A673 (cell line): ENCODE measurements around the gene RPS6KL1. TPM values are rescaled to one million over a fixed set of nuclear protein-coding genes. Genes with fewer than 3 reads are reported as not detected.
A peak's percentile ranks its signal among the peaks of the same experiment; 100 is the strongest.

Source experiments
- BruUV-seq: library from RNA; stranded (reverse); fragments of 400-500 nt; replicated peaks from 2 replicates; lab custom pipeline; 2021; lab: Mats Ljungman, UMichigan
- CTCF ChIA-PET: fragments of 300-600 bp; sonication (Branson Sonifier 250); formaldehyde crosslinking; loops from one replicate; lab custom pipeline; 2022; ENCODE audit warnings: antibody characterized with exemption; lab: Charles Lee
- POLR2A ChIA-PET: fragments of 300-600 bp; sonication (Branson Sonifier 250); formaldehyde crosslinking; loops from one replicate; lab custom pipeline; 2022; ENCODE audit warnings: antibody characterized with exemption; ENCODE audit not compliant: low non-redundant PET; lab: Charles Lee
- DNase-seq: peaks from one replicate; pipeline ENCODE4 v3.0.0-alpha.2; 2015; ENCODE audit warnings: low spot score
- H3K27ac ChIP-seq: fragments of 200-600 bp; sonication (generic); 2 replicates; pipeline ENCODE4 v1.5.1; 2016; ENCODE audit warnings: mixed run types, low read depth, mild to moderate bottlenecking, mixed read lengths, antibody characterized with exemption, low read length; ENCODE audit not compliant: poor library complexity, severe bottlenecking
- H3K27me3 ChIP-seq: fragments of 200-600 bp; sonication (generic); replicated peaks from 2 replicates; pipeline ENCODE4 v1.6.1; 2017; ENCODE audit warnings: mixed run types, low read depth, mild to moderate bottlenecking, mixed read lengths, antibody characterized with exemption, low read length; ENCODE audit not compliant: insufficient read depth, poor library complexity
- H3K36me3 ChIP-seq: fragments of 200-600 bp; sonication (generic); 2 replicates; pipeline ENCODE4 v1.6.1; 2016; ENCODE audit warnings: mixed run types, mild to moderate bottlenecking, mixed read lengths, antibody characterized with exemption, low read length; ENCODE audit not compliant: insufficient read depth, poor library complexity, severe bottlenecking
- H3K4me1 ChIP-seq: fragments of 200-600 bp; sonication (generic); 2 replicates; pipeline ENCODE4 v1.6.1; 2017; ENCODE audit warnings: mixed run types, mild to moderate bottlenecking, mixed read lengths, antibody characterized with exemption, low read length; ENCODE audit not compliant: insufficient read depth, poor library complexity, severe bottlenecking
- H3K4me3 ChIP-seq: fragments of 200-600 bp; sonication (generic); 2 replicates; pipeline ENCODE4 v1.5.1; 2016; ENCODE audit warnings: low read depth, mixed run types, mild to moderate bottlenecking, mixed read lengths, low read length; ENCODE audit not compliant: poor library complexity, severe bottlenecking
- H3K9me3 ChIP-seq: fragments of 200-600 bp; sonication (generic); 2 replicates; pipeline ENCODE4 v1.6.1; 2016; ENCODE audit warnings: mixed run types, low read depth, mild to moderate bottlenecking, mixed read lengths, antibody characterized with exemption, low read length; ENCODE audit not compliant: poor library complexity, severe bottlenecking
- CTCF ChIP-seq: fragments of 300-800, 200-600 bp; sonication (generic); conservative IDR thresholded peaks from 2 replicates; pipeline ENCODE4 v1.5.1; 2017; ENCODE audit warnings: low read depth, mild to moderate bottlenecking, antibody characterized with exemption, low read length, moderate library complexity, mixed read lengths
- EZH2 ChIP-seq: fragments of 200-600 bp; sonication (generic); IDR thresholded peaks from 2 replicates; pipeline ENCODE4 v1.6.1; 2017; ENCODE audit warnings: borderline replicate concordance, low read depth, mild to moderate bottlenecking, mixed read lengths, antibody characterized with exemption, low read length; ENCODE audit not compliant: poor library complexity, severe bottlenecking
- intact Hi-C: fragments of 100-400 bp; cut with micrococcal nuclease; formaldehyde crosslinking; loops from one replicate; pipeline ENCODE4 v1.10.0; 2022; ENCODE audit not compliant: unreplicated experiment
- total RNA-seq: library from RNA; stranded (reverse); gene quantifications from 2 replicates; pipeline ENCODE4 v1.2.3, GENCODE V29; 2021

Gene RPS6KL1
- total RNA-seq, 1 experiment from 2014 or later = 0.80 TPM

- no TSS peak for BruUV-seq
- no peaks in the 10 kb centered on the region for H3K4me1 ChIP-seq
- intact Hi-C loops = loop anchor here (5.0 kb wide), 1 partner anchor 213 kb away; no protein-coding TSS in a partner anchor
- ChIA-PET POLR2A (interaction anchor here (0.6 kb wide), 1 partner anchor 21 kb away, joined by 3 read pairs; no protein-coding TSS in a partner anchor), CTCF (interaction anchor here (0.6 kb wide), 1 partner anchor 15 kb away, joined by 6 read pairs; no protein-coding TSS in a partner anchor)
- DNase-seq = peak; percentile 48
- peak overlapping the region; percentile 5 for H3K27ac ChIP-seq
- H3K4me3 ChIP-seq = no peak overlapping the region
- H3K27me3 ChIP-seq = no peaks in the 10 kb centered on the region
- TF ChIP-seq CTCF (no peak), EZH2 (no peak)
- H3K36me3 ChIP-seq = no peaks in the 10 kb centered on the region
- H3K9me3 ChIP-seq = no peaks in the 10 kb centered on the region
Observed at GRCh38 chr14:74965486-74966153, 42.6 kb upstream of the RPS6KL1 start.

- no peaks in the 10 kb centered on the region for H3K9me3 ChIP-seq
- no peak for TF ChIP-seq CTCF
- no peak for TF ChIP-seq EZH2
- ChIA-PET CTCF (interaction anchor here (0.6 kb wide), 1 partner anchor 16 kb away, joined by 6 read pairs; no protein-coding TSS in a partner anchor), POLR2A (interaction anchor here (0.6 kb wide), 1 partner anchor 20 kb away, joined by 3 read pairs; no protein-coding TSS in a partner anchor)
- no peaks in the 10 kb centered on the region for H3K36me3 ChIP-seq
- H3K27me3 ChIP-seq = no peaks in the 10 kb centered on the region
- intact Hi-C loops = loop anchor here (5.0 kb wide), 1 partner anchor 213 kb away; no protein-coding TSS in a partner anchor
- BruUV-seq = no TSS peak
- peak; percentile 88 for DNase-seq
- no peak overlapping the region for H3K4me3 ChIP-seq
- peak overlapping the region; percentile 5 for H3K27ac ChIP-seq
- no peaks in the 10 kb centered on the region for H3K4me1 ChIP-seq
Observed at GRCh38 chr14:74964787-74965485, 41.9 kb upstream of the RPS6KL1 start.

- DNase-seq = no peak
- Histone ChIP-seq H3K4me3 (no peak overlapping the region), H3K27me3 (no peaks in the 10 kb centered on the region), H3K27ac (no peak overlapping the region), H3K9me3 (no peaks in the 10 kb centered on the region), H3K36me3 (no peaks in the 10 kb centered on the region), H3K4me1 (no peaks in the 10 kb centered on the region)
- TF ChIP-seq CTCF (no peak), EZH2 (no peak)
- ChIA-PET CTCF (no interaction called here), POLR2A (no interaction called here)
- intact Hi-C loops = no loop called here
- BruUV-seq = no TSS peak
Observed at GRCh38 chr14:74963705-74964271, 40.7 kb upstream of the RPS6KL1 start.
